ENCODE results near the gene FOXN1.

Gene FOXN1

GRCh38 chr17:28576758-28577465 is 70.8 kb downstream of the FOXN1 start, which contains the start of gene ALDOC:
Gene ALDOC (minus strand): TSS chr17:28576895. CDS start chr17:28575532, 1,363 bp downstream.
- peak; percentile 99 for DNase-seq

- no peak for DNase-seq
Measured at GRCh38 chr17:28577466-28577824, 71.3 kb downstream of the FOXN1 start.

DNA sequence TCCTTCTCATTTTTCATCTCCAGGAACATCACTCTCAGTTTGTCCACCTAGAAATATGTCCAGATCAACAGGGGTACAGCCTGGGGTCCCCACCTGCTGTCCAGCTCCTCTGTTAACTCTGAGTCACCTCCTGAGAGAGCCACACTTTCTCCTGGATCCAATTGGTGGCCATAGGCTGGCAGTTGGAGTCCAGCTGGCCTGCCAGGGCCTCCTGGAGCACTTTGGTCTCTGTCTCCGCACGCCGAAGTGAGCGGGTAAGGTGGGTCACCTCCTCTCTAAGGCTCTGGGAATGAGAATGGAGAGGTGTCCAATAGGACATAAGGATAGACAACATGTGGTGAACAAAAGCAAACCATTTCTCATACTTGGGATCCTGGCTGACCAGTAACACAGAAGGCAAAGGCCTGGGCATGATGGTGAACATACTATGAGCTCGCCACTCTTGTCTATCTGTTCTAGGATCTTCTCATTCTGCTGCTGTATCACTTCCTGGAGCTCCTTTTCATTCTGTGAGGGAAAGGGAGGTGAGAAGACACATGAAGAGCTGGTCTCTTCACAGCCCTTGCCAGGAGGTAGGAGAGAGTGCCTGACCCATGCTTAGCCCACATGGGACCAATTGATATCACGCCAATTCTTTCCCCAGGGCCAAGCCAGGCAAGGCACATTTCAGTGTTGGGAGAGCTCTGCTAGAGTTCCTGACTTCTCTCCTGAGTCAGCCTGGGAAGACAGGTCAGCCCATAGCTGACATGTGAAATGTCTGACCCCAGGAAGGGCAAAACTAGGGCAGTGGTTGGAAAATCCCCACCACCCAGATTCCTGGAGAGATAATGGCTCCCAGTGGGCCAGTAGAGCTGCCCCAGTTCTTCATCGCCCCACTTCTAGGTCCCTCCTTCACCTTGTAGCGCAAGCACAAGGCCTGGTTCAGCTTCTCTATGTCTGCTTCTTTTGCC is 72.4 kb downstream of the FOXN1 start:
- no peak for DNase-seq

DNA sequence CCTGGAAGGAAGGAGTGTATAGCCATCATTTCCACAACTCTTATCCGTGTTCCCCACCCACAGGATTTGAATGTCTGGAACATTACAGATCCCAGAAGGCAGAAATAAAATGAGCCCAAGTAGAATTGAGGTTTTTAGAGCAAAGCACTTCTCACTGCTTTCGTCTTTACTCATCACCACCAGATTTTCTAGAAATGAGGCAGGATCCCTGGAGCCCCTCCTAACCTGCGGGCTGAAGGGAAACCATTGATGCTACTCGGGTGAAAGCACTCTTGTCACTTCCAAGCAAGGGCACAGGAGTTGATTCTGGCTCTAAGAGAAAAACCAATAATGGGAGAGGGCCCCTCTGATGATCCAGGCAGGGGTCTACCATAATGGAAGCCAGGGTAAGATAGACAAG is 73.4 kb downstream of the FOXN1 start:
- DNase-seq, result no peak

DNA sequence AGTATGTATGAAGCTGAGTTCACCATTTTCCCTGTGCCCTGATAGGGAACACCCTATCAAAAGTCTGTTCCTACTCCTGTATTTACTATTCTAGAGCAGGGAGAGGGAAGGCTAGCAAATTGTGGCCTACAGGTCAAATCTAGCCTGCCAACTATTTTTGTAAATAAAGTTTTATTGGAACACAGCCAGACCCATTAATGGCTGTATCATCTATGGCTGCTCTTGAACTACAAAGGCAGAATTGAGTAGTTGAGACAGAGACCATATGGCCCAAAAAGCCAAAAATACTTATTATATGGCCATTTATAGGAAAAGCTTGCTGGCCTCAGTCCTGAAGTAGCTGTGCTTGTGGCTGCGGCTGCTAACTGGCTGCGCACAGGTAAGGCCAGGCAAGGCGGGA is 74.8 kb downstream of the FOXN1 start:
- no peak for DNase-seq

DNA sequence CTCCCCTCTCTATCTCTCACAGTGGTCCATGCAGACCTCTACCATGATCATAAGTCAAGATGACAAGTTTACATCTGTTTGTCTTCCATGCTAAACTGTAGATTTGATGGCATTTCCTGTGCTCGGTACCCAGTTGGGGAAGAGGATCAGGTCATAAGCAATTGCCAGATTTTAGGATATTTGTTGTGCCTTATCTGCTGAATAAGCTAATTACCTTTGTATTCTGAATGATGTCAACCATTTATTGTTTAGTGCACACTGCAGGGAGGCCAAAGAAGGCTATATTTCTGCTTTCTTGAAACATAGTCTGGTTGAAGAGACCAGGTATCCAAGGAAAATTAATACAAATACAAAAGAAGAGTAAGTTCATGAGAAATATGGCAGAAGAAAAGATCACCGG is 76.4 kb downstream of the FOXN1 start:
- no peak for DNase-seq

DNA sequence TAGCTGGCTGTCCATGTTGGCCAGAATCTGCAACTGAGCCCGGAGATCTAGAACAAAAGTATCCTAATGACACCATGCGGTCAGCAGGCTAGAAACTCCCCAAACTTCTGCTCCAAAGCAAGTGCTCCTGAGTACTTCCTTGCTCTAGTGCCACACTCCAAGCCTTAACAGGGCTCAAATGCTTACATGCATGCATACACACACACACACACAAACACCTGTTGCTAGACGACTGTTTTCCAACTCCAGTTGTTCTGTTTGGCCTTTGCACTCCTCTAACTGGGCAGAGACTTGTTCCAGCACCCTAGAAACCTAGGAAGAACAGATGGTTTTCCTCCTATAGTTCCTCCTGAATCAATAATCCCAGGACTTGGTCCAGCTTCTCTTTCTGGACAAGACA is 78.3 kb downstream of the FOXN1 start:
- no peak for DNase-seq

- no peak for DNase-seq
Measured at GRCh38 chr17:28585851-28586250, 79.7 kb downstream of the FOXN1 start.
